ENCODE measurements around the gene ZNF462.

DNA sequence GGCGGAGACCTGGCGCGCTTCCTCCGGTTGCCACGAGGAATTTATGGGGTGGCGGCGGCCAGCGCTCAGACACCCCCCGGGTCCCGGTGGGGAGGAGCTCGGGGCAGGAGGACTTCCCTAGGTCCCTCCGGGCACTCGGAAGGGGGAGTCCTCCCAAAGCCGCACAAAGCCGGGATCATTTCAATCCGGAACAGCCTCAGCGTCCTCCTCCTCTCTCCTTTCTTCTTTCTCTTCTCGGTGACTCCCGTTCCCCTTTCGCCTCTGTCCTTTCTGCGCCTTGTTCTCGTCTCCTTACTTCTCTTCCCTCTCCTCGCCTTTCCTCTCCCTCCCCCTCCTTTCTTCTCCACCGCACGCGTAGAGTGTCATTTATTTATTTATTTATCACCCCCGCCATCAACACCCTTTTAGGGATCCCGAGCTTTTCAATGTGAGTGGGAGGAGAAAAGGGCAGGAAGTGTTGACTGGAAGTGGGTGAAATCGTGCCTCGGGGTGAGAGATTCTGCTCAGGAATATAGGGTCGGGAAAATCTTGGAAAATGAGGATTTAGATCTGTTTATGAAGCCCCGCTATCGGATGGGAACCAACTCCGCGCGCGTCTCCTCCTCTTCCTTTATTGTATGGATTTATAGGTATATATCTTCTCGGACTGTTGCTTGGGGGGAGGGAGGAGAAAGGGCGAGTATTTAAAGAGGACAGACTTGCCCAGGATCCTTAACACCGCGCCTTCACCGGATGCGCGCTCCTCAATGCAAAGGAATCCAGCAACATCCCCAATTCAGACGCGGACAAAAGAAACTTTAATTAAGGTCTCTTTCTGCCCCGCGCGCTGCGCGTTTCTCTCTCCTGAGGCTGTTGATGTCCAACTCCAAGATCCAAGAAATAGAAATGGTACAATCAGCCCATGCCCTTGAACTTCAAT is 2.0 kb upstream of the ZNF462 start:
- no peak for TF ChIP-seq POLR2A (IDR thresholded peaks at IDR 0.05)
- TF ChIP-seq, protein P1, sequence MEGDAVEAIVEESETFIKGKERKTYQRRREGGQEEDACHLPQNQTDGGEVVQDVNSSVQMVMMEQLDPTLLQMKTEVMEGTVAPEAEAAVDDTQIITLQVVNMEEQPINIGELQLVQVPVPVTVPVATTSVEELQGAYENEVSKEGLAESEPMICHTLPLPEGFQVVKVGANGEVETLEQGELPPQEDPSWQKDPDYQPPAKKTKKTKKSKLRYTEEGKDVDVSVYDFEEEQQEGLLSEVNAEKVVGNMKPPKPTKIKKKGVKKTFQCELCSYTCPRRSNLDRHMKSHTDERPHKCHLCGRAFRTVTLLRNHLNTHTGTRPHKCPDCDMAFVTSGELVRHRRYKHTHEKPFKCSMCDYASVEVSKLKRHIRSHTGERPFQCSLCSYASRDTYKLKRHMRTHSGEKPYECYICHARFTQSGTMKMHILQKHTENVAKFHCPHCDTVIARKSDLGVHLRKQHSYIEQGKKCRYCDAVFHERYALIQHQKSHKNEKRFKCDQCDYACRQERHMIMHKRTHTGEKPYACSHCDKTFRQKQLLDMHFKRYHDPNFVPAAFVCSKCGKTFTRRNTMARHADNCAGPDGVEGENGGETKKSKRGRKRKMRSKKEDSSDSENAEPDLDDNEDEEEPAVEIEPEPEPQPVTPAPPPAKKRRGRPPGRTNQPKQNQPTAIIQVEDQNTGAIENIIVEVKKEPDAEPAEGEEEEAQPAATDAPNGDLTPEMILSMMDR (IDR thresholded peaks at IDR 0.05): no peak
